Activated CD8-positive, alpha-beta memory T cell treated with anti-CD3 and anti-CD28 coated beads, Interleukin-2, amount 50 U/mL, for 48 hours (primary cell): ENCODE data around the gene TMUB2.

Experiments used
- DNase-seq: peaks from one replicate; pipeline ENCODE4 v3.0.0-alpha.2; 2020

The TMUB2 gene

GRCh38 chr17:44203731-44204440 lies 17.1 kb downstream of the TMUB2 start:
- DNase-seq = peak; percentile 70

GRCh38 chr17:44204441-44204882 lies 17.7 kb downstream of the TMUB2 start:
- no peak for DNase-seq

- no peak for DNase-seq
Observed at GRCh38 chr17:44205962-44206824, 19.4 kb downstream of the TMUB2 start.

- DNase-seq = no peak
Observed at GRCh38 chr17:44206825-44207155, 20.0 kb downstream of the TMUB2 start.

- no peak for DNase-seq
Observed at GRCh38 chr17:44207319-44207718, 20.5 kb downstream of the TMUB2 start.

- no peak for DNase-seq
Observed at GRCh38 chr17:44207743-44208142, 21.0 kb downstream of the TMUB2 start.

GRCh38 chr17:44209786-44210341 lies 23.1 kb downstream of the TMUB2 start:
- peak; percentile 73 for DNase-seq

- peak; percentile 98 for DNase-seq
Observed at GRCh38 chr17:44210342-44211192, 23.8 kb downstream of the TMUB2 start.

GRCh38 chr17:44211281-44212265 lies 24.8 kb downstream of the TMUB2 start:
- no peak for DNase-seq

- DNase-seq = no peak
Observed at GRCh38 chr17:44212507-44213402, 26.0 kb downstream of the TMUB2 start.

- no peak for DNase-seq
Observed at GRCh38 chr17:44213403-44214229, 26.8 kb downstream of the TMUB2 start.

- DNase-seq = no peak
Observed at GRCh38 chr17:44214230-44214494, 27.4 kb downstream of the TMUB2 start.

GRCh38 chr17:44214896-44215295 lies 28.1 kb downstream of the TMUB2 start:
- no peak for DNase-seq

GRCh38 chr17:44216173-44216572 lies 29.4 kb downstream of the TMUB2 start:
- no peak for DNase-seq

GRCh38 chr17:44216694-44217093 lies 29.9 kb downstream of the TMUB2 start:
- no peak for DNase-seq

GRCh38 chr17:44217738-44218343 lies 31.1 kb downstream of the TMUB2 start:
- DNase-seq = no peak

- peak; percentile 91 for DNase-seq
Observed at GRCh38 chr17:44218344-44219107, 31.8 kb downstream of the TMUB2 start.

GRCh38 chr17:44219108-44219615 lies 32.4 kb downstream of the TMUB2 start:
- peak; percentile 85 for DNase-seq
